Muscle of back (tissue), 13 donors: ENCODE measurements around the gene ITGA4. TPM values are rescaled to one million over a fixed set of nuclear protein-coding genes. Genes with fewer than 3 reads are reported as not detected.
"Not testable (repeated sequence)": the region's sequence is repeated elsewhere in the genome, so short reads cannot be mapped to it uniquely, and the experiment has no call there.

Source experiments
- DNase-seq, 3 donors: peaks; one replicate each; pipeline versions ENCODE4 v3.0.0 to v3.0.0-alpha.2; 2013
- long read RNA-seq, 9 donors: transcript quantifications; one replicate each; lab custom pipeline, GENCODE V29; 2026
- polyA plus RNA-seq, 10 donors: library from polyadenylated mRNA; unstranded; fragments of 120-200 nt; gene quantifications; one replicate each; pipeline ENCODE4 v1.2.1, GENCODE V29; 2013; ENCODE audit not compliant: insufficient read length in 10 of 10

ITGA4 gene
- polyA plus RNA-seq, result 10 to 100 TPM; 15.5 to 33.5 (median 25.5) TPM
- long read RNA-seq, donor 1, full-length matches to known transcripts, result 2 of 7 reads
- long read RNA-seq, donor 1, partial matches to known transcripts, result 5 of 7 reads
- long read RNA-seq, donor 1, other reads (novel, unspliced or antisense), result 0 of 7 reads
- long read RNA-seq, donor 2, result 0 reads
- long read RNA-seq, donor 3, result 0 reads
- long read RNA-seq, donor 4, result 0 reads
- long read RNA-seq, donor 5, full-length matches to known transcripts, result 2 of 2 reads
- long read RNA-seq, donor 5, partial matches to known transcripts, result 0 of 2 reads
- long read RNA-seq, donor 5, other reads (novel, unspliced or antisense), result 0 of 2 reads
- long read RNA-seq, donor 6, full-length matches to known transcripts, result 3 of 3 reads
- long read RNA-seq, donor 6, partial matches to known transcripts, result 0 of 3 reads
- long read RNA-seq, donor 6, other reads (novel, unspliced or antisense), result 0 of 3 reads
- long read RNA-seq, donor 7, result 0 reads
- long read RNA-seq, donor 8, partial matches to known transcripts, result 0 of 1 reads
- long read RNA-seq, donor 8, other reads (novel, unspliced or antisense), result 0 of 1 reads
- long read RNA-seq, donor 9, result 0 reads

DNA sequence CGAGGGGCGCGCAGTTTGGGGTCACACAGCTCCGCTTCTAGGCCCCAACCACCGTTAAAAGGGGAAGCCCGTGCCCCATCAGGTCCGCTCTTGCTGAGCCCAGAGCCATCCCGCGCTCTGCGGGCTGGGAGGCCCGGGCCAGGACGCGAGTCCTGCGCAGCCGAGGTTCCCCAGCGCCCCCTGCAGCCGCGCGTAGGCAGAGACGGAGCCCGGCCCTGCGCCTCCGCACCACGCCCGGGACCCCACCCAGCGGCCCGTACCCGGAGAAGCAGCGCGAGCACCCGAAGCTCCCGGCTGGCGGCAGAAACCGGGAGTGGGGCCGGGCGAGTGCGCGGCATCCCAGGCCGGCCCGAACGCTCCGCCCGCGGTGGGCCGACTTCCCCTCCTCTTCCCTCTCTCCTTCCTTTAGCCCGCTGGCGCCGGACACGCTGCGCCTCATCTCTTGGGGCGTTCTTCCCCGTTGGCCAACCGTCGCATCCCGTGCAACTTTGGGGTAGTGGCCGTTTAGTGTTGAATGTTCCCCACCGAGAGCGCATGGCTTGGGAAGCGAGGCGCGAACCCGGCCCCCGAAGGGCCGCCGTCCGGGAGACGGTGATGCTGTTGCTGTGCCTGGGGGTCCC lies at the start of gene ITGA4:
Gene ITGA4, plus strand, starts transcription at position 266 of the 620 bp plus-strand sequence. Its CDS starts 269 bp downstream, at position 535.
- peak; percentile 68 to 91 (median 77) for DNase-seq

DNA sequence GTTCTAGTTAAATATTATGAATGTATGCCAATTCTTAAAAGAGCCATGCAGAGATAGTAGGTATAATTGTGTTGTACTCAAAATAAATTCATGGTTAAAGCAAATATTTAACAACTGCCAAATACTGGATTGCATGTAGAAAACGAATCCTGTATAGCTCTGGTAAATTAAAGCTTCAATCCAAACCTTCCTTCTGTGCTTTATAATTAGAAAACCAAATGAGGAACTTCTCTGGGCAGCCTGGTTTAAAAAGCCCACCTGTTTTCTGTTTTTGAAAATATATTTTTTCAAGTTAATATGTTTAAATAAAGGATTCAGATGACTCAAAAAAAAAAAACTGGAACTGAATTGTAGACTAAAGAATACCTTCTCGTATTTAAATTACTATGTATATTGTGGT lies 48.3 kb upstream of the ITGA4 start:
- no peak for DNase-seq

DNA sequence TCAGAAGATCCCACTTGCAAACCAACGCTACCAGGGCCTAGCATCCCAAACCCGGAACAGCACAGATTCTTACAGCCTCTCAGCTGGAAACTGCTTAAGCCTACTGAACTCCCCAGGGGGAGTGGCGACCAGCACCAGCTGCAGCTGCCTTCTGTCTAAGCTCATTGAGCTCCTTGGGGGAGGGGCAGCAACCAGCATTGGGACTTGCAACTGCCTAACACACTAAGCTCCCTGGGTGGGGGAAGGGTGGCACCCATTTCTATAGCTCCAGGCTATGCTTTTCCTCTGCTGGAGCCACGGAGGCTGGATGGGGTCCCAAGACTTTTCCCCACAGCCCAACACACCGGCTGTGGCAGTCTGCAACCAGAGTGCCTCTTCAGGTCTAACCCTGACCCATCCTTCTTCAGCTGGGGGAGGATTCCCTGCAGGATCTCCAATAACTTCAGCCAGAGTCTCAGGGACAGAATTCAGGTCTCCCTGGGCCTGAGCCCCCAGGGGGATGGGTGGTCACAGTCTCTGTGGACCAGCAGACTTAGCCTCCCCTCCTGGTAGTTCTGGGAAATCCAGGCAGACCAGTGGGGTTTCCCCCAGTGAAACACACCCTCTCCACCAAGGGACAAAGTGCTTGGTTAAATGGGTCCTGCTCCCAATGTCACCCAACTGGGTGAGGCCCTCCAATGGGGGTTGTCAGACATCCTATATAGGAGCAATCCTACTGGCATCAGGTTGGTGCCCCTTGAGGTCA lies 45.9 kb upstream of the ITGA4 start:
- DNase-seq, result peak; percentile 36 to 56 (median 39)

DNA sequence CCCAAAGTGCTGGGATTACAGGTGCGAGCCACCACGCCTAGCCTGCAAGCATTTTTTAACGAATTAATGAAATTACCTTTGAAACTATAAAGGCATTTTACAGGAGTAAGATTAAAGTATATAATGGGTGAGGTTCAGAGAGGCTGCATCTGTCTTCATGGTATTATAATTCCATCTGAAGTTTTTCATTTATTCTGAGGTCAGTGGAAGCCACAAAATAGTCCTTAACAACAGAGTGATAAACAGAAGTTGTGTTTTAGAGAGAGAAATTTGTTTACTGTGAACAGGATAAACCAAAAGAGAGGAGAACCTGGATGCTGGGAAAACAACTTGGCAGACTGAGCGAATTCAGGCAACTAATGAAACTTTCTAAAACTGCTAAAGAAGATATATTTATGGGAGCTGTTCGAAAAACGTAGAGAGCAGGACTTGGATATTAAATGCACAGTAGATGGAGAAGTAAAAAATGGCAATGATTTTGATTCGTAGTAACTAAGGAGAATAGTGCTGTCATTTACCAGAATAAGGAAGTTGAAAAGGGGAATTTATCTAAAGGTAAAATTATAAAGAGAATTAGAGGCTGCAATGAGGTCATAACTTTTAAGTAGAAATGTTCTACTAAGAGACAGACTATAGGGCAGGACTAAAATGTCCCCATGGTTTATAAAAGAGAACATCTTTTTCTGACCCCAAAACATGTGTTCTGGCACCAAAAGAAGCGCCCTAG lies 37.9 kb upstream of the ITGA4 start:
- no peak for DNase-seq

DNA sequence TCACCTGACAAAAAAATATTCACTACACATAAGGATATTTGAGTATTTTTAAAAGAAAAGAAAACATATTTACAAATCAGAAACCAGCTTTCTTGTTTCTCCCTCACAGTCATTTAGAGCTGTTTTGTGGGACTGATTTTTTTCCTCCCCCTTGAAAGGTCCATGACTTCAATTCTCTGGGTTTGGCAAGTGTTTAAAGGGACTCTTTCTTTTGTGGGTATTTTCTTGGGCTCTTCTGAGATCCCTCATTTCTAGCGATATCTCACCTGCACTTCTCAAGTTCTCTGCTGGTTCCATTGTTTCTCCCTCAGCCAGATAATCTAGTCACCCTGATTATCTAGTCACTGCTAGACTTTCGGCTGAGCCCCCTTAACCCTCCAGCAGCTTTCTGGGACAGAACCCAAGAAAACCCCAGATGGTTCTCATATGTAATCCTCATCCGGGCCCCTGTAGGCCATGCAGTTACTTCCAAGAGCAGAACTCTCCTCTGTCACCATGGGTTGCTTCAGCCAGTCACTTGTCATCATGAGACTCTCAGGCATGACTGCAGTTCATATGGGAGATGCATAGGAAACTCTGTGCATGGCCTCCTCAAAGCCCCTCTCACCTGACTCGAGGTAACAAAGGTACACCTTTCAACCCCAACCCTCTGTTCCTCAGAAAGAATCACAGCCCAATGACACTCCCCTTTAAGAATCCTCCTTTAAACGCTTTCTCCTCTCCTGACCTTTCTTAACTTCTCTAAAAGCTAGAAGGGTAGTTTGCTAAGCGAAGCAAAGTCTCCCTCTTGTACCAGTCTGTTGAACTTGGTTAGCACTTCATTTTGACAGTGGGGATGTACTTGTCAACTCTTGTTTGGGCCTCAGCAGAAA lies 36.7 kb upstream of the ITGA4 start:
- DNase-seq, result no peak

DNA sequence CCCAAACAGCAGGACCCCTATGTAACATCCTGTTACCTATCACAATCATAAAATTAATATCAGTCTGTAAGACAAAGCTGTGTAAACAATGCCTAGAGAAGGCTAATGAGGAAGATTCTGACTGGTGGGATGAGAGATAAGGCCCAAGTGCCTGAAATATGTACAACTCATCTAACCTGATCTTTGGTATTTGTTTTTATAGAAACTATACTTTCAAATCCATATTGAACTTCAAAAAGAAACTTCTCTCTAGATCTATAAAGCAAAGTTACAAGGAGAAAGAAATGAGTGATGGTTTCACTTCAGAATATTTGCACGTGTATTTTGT lies 36.1 kb upstream of the ITGA4 start:
- no peak for DNase-seq

DNA sequence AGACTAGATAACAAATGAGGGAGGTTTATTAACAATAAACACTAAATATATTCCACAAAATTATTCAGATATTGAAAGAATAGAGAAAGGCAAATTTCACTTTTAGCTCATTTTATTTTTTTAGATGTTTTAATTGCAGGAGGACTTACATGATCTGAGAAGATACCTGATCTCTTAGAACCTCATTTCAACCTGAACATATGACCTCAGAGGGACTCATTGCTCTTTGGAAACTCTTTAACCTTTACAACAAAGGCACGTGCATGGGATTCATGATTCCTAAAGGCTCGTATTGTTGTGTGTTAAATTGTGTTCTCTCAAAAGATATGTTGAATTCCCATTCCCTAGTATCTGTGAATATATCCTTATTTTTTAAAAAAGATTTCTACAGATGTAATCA lies 35.7 kb upstream of the ITGA4 start:
- no peak for DNase-seq

DNA sequence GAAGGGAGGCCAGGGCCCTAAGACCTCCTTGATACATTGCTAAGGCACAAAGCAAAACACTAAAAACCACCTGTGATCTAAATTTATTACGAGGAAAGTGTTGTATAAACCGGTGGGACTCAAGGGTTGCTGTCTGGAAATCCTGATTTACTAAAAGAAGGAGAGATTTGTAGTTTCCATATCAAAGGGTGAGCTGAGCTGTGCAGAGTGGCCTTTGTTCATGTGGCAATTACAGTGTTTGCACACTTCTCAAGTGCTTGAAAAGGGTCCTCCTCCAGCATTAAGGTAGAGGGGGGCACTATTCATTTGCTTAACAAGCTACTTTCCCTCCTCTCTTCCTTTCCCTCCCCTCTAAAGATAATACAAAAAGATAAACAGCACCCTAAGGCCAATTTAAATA lies 30.5 kb upstream of the ITGA4 start:
- no peak for DNase-seq

DNA sequence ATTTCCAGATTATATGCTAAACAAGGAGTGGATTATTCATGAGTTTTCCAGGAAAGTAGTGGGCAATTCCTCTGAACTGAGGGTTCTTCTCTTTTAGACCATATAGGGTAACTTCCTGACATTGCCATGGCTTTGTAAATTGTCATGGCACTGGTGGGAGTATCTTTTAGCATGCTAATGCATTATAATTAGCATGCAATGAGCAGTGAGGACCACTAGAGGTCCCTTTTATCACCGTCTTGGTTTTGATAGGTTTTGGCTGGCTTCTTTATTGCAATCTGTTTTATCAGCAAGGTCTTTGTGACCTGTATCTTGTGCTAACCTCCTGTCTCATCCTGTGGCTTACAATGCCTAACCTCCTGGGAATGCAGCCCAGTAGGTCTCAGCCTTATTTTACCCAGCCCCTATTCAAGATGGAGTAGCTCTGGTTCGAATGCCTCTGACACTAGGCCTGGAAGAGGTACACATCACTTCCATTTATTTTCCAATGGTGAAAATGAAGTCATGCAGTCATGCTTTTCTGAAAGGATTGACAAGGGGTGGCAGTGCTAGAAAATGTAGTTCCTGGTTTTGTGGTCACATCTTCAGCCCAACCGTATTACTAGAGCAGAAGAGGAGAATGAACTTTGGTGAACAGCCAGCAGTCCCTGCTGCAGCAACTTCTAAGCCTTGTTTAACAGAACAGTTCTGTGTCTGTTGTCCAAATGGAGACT lies 26.6 kb upstream of the ITGA4 start:
- DNase-seq, result peak in 2 of 3 donors; percentile 21 to 44

DNA sequence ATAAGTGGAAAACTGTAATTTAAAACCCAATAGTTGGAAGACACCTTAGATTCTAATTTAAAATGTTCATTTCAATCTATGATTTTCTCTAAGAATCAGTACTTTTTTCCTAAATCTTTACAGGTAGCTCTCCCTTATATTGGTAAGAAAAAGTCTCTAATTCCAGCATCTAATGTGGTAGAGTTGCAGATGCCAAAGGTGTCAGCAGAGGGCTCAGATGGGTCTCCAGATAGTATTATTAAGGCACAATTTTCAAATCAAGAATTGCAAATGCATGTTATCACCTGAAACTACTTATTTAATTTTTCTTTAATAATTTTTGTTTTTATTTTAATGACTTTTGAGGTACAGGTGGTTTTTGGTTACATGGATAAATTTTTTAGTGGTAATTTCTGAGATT lies 25.5 kb upstream of the ITGA4 start:
- DNase-seq, result no peak

DNA sequence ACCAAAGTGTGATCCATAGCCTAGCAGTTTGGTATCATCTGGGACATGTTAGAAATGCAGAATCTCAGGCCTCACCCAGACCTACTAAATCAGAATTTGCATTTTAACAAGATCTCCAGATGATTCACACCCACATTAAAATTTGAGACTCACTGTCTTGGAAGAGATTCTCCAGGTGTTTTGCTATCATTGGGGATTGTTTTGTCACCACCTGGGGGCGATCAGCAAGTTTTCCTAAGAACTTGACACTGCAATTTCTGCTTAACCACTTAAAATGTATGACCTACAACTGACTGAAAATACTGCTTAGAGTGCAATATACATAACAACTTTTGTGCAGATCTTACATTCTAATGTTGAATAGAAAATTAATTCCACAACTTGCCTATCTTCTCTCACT lies 18.9 kb upstream of the ITGA4 start:
- DNase-seq, result no peak

DNA sequence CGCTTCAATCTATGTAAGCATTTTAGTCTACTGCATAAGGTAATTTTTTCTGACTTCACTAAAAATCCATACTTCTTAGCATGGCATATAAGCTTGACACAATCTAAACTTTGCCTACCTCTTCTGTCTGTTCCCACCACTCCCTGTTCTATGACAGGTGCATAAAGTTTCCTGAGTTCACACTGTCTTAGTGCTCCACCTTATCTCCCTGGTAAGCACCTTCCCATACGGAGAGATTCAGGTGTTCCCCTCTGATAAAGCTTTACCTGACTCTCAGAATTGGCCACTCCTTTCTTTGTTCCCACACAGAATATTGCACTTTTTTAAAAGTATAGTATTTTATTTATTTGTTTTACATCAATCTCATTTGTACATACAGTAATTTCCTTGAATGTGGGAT lies 16.8 kb upstream of the ITGA4 start:
- DNase-seq, result no peak

DNA sequence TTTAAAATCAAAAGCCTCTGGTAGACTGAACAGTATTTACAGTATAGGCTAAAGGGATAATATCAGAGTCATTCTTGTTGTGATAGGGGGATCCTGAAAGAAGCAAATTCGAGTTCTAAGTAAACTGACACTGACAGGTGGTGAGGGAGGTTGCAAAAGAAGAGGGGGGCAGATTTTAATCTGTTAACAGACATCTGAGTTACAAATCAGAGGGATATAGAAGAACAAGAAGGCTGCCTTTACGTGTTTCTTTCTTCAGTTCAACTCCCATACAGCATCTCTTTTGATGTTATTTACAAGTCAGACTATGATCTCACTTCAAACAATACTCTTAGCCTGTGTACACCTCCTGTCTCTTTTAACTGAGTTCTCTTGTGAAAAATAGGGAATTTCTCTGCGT lies 16.3 kb upstream of the ITGA4 start:
- no peak for DNase-seq

DNA sequence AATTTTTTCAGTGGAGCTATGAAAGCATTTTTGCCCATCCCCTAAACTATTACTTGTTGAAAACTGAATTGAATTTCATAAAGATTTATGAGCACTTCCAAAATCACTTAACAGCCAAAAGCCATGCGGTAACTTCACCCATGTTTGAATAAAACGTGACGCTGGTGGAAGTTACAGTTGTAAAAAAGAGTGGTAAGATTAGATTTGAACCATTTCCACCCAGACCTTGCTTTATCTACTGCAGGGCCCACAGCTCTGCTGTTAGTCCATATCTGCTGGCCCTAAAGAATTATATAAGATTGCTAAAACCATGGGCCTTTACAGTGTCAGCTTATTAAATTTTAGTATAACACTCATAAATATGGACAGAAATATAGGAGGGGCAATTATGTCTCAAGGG lies 15.5 kb upstream of the ITGA4 start:
- DNase-seq, result no peak

DNA sequence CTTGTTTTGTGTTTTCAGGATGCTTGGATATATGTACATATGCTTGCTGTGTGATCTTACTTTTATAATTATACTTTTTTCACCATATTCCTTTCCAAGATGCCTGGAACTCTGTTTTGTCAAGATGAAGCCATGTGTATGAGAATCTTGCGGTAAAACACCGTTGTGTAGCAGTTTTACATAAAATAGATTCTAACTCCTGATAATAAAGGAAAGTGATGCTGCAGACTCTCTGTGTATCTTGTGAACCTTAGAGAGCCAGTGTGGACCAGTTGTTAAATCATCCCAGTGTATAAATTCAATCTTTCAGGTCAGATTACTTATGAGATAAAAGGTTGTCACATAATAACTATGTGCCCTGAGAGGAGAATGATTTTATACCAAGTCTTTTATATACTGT lies 12.5 kb upstream of the ITGA4 start:
- DNase-seq, result no peak

DNA sequence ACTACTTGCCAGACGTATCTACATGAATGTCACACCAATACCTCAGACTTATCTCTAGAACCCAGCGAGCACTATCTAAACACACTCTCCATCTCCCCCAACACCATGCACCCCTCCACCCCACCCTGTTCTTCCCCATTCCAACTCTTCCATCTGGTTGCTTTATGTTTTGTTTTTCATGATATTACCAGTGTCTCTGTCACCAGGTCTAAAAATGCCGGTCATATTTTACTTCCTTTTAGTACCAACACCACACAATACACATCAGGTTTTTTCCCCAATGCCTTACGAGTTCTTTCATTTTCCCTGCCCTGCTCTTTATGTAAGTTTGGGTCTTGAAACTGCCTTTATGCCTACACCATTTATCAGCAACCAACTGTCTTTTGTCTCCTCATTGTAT lies 10.2 kb upstream of the ITGA4 start:
- DNase-seq, result no peak

DNA sequence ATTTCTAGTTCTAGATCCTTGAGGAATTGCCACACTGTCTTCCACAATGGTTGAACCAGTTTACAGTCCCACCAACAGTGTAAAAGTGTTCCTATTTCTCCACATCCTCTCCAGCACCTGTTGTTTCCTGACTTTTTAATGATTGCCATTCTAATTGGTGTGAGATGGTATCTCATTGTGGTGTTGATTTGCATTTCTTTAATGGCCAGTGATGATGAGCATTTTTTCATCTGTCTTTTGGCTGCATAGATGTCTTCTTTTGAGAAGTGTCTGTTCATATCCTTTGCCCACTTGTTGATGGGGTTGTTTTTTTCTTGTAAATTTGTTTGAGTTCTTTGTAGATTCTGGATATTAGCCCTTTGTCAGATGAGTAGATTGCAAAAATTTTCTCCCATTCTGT lies 7.9 kb upstream of the ITGA4 start:
- DNase-seq, result not testable (repeated sequence)

DNA sequence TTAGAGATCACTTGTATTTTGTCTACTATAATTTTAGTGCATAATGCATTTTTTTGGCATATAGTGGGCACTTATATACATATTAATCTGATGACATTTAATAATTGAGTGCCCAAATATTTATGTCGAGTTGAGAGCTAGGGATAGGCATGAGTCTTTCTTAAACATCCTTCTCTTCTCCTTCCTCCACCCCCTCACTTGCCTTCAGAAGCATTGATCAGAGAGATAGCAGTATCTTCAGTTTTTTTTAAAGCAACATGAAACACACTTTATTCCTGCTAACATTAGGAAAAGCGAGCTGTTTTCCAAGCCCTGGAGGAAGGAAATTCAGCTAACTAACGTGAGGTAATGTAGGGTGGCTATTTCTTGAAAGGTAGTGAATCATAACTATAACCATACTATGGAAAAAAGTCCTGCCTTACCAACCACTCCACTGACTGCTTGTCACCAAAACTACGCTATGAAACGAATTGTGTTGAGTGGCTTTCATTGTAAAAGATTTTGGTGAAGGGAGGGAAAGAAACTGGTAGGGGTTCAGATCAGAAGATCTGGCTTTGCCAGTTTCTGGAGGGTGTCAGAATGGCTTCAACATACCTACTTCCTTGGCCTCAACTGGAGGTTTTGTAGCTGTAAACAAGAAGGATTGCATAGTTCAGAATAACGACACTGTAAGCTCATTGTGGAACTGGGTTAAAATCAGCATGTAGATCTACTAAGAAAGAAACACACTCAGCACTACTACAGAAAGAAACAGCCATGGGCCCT lies 2.3 kb upstream of the ITGA4 start:
- DNase-seq, result no peak

DNA sequence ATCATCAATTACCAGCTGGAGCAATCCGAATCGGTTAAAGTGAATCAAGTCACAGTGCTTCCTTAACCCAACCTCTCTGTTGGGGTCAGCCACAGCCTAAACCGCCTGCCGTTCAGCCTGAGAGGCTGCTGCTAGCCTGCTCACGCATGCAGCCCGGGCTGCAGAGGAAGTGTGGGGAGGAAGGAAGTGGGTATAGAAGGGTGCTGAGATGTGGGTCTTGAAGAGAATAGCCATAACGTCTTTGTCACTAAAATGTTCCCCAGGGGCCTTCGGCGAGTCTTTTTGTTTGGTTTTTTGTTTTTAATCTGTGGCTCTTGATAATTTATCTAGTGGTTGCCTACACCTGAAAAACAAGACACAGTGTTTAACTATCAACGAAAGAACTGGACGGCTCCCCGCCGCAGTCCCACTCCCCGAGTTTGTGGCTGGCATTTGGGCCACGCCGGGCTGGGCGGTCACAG lies 496 bp upstream of the ITGA4 start:
- DNase-seq, result peak in 2 of 3 donors; percentile 14 to 38
